Endodermal cell (in vitro differentiated cells): ENCODE data around the gene UBE2J1. TPM values are rescaled to one million over a fixed set of nuclear protein-coding genes. Genes with fewer than 3 reads are reported as not detected.

Experiments used
- DNase-seq: peaks from one replicate; pipeline ENCODE4 v3.0.0-alpha.2; 2017
- H3K27ac ChIP-seq: 2 replicates; pipeline ENCODE4 v1.5.1; 2013; ENCODE audit warnings: mild to moderate bottlenecking, low read depth, low read length, moderate library complexity
- H3K27me3 ChIP-seq: 2 replicates; pipeline ENCODE4 v1.6.1; 2013; ENCODE audit warnings: mild to moderate bottlenecking, low read length, moderate library complexity; ENCODE audit not compliant: insufficient read depth, control insufficient read depth, poor library complexity, severe bottlenecking
- H3K36me3 ChIP-seq: 2 replicates; pipeline ENCODE4 v1.7.0; 2013; ENCODE audit warnings: mild to moderate bottlenecking, low read length, moderate library complexity; ENCODE audit not compliant: control insufficient read depth, insufficient read depth
- H3K4me1 ChIP-seq: one replicate; pipeline ENCODE4 v1.7.0; 2013; ENCODE audit warnings: low read length; ENCODE audit not compliant: control insufficient read depth, insufficient read depth
- H3K4me3 ChIP-seq: 2 replicates; pipeline ENCODE4 v1.5.1; 2013; ENCODE audit warnings: mild to moderate bottlenecking, low read length, moderate library complexity
- H3K9ac ChIP-seq: 2 replicates; pipeline ENCODE4 v1.6.1; 2013; ENCODE audit warnings: mild to moderate bottlenecking, low read length, moderate library complexity; ENCODE audit not compliant: poor library complexity, severe bottlenecking; ENCODE audit errors: extremely low read depth
- H3K9me3 ChIP-seq: 2 replicates; pipeline ENCODE4 v1.6.1; 2013; ENCODE audit warnings: mild to moderate bottlenecking, low read length, moderate library complexity; ENCODE audit not compliant: control insufficient read depth
- H3K27ac Mint-ChIP-seq: 2 replicates; pipeline ENCODE4 v1.8.0; 2020; ENCODE audit warnings: mixed read lengths
- H3K27me3 Mint-ChIP-seq: 2 replicates; pipeline ENCODE4 v1.8.0; 2021; ENCODE audit warnings: mild to moderate bottlenecking, mixed read lengths; ENCODE audit not compliant: insufficient read depth
- H3K36me3 Mint-ChIP-seq: 2 replicates; pipeline ENCODE4 v1.8.0; 2020; ENCODE audit warnings: low read depth, mixed read lengths
- H3K4me1 Mint-ChIP-seq: 2 replicates; pipeline ENCODE4 v1.8.0; 2020; ENCODE audit warnings: mixed read lengths
- H3K4me3 Mint-ChIP-seq: 2 replicates; pipeline ENCODE4 v1.8.0; 2020; ENCODE audit warnings: mild to moderate bottlenecking, moderate library complexity, mixed read lengths
- H3K9me3 Mint-ChIP-seq: 2 replicates; pipeline ENCODE4 v1.8.0; 2020; ENCODE audit warnings: mild to moderate bottlenecking, mixed read lengths
- WGBS, 2 experiments: methylation state at CpG; one replicate each; pipeline versions ENCODE4 v1.1.5 to v1.1.7; 2013; ENCODE audit warnings: missing lambda C conversion rate in 2 of 2, mixed read lengths in 1 of 2; ENCODE audit not compliant: insufficient coverage in 1 of 2, insufficient read length in 1 of 2; 5-methylcytosine and 5-hydroxymethylcytosine counted together
- total RNA-seq, 2 donors: library from RNA; stranded (reverse); fragmentation: NEBNext Ultra II Directional in 1 of 2; extraction: Animal tissue kit (Norgen Biotek cat#: 25700) in 1 of 2; gene quantifications; 2 replicates in 1 of 2; 3 replicates in 1 of 2; pipeline ENCODE4 v1.2.1, GENCODE V29; 2021
- TF ChIP-seq, protein P1 (sequence below): fragments of 200-600 bp; sonication (generic); conservative IDR thresholded peaks from 2 replicates; pipeline ENCODE4 v1.5.0; 2021; ENCODE audit warnings: antibody characterized with exemption, mild to moderate bottlenecking

UBE2J1 gene
- total RNA-seq, 2 donors from 2014 or later = 20.1 to 21.9 TPM

GRCh38 chr6:89359561-89359960 is 7.0 kb upstream of the UBE2J1 start:
- Histone ChIP-seq H3K4me1 (peaks cover 4% of the 10 kb centered on the region), H3K9ac (no peak overlapping the region), H3K27ac (no peak overlapping the region), H3K27me3 (peaks cover 5% of the 10 kb centered on the region), H3K9me3 (no peaks in the 10 kb centered on the region), H3K36me3 (no peaks in the 10 kb centered on the region), H3K4me3 (no peak overlapping the region)
- 11 to 16% methylated on average over 1 of the region's 1 CpG for WGBS, 2 experiments
- DNase-seq = no peak
- H3K36me3 Mint-ChIP-seq = no peaks in the 10 kb centered on the region
- no peaks in the 10 kb centered on the region for H3K9me3 Mint-ChIP-seq
- peaks cover 7% of the 10 kb centered on the region for H3K4me1 Mint-ChIP-seq
- no peak overlapping the region for H3K27ac Mint-ChIP-seq
- no peak overlapping the region for H3K4me3 Mint-ChIP-seq
- peaks cover 39% of the 10 kb centered on the region for H3K27me3 Mint-ChIP-seq
- TF ChIP-seq, protein P1, sequence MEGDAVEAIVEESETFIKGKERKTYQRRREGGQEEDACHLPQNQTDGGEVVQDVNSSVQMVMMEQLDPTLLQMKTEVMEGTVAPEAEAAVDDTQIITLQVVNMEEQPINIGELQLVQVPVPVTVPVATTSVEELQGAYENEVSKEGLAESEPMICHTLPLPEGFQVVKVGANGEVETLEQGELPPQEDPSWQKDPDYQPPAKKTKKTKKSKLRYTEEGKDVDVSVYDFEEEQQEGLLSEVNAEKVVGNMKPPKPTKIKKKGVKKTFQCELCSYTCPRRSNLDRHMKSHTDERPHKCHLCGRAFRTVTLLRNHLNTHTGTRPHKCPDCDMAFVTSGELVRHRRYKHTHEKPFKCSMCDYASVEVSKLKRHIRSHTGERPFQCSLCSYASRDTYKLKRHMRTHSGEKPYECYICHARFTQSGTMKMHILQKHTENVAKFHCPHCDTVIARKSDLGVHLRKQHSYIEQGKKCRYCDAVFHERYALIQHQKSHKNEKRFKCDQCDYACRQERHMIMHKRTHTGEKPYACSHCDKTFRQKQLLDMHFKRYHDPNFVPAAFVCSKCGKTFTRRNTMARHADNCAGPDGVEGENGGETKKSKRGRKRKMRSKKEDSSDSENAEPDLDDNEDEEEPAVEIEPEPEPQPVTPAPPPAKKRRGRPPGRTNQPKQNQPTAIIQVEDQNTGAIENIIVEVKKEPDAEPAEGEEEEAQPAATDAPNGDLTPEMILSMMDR = no peak

DNA sequence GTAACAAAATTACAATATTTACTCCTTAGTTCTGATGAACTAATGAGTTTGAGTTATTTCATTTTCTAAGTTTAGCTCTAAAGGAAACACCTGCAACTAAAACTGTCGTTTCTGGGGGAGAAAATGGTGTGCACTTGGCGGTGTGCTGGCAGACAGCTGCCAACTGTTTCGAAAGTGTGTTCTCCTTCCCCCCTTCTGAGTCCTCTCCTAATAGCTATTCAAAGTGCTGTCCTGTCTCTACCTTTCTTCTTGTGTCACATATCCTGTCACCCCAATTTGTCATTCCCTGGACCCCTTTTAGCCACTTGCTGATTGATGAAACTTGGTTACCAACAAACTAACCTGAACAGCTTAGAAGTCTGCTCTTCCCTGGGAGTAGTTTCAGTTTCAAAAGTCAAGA is 4.9 kb upstream of the UBE2J1 start:
- peaks cover 5% of the 10 kb centered on the region for H3K27me3 ChIP-seq

DNA sequence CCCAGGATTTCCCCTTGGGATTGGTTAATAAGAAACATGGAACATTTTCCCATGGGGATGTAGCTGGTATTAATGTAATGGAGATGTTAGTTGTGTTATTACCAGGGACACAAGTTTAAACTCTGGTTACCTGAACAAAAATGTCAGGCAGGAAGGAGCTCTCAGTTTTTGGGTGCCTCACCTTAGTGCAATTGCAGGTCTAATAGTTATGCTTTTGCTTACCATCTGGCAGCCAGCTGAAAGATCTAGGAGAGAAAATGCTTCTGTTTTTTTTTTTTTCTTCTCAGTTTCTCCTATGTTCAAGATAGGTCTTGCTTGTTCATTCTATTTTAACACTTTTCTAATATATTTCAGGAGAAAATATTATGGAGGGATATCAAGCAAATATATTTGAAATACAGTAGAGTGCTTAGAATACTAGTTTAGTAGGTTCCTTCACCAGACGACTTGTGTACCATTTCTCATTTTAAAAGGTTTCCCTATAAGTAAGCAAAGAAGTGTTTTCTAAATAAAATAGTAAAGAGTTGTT is 4.2 kb upstream of the UBE2J1 start:
- 83 to 100% methylated on average over 1 of the region's 1 CpG for WGBS, 2 experiments
- peaks cover 3% of the 10 kb centered on the region for H3K4me1 ChIP-seq
- no peak for DNase-seq
- no peaks in the 10 kb centered on the region for H3K36me3 Mint-ChIP-seq
- peaks cover 5% of the 10 kb centered on the region for H3K27me3 ChIP-seq
- no peak overlapping the region for H3K27ac ChIP-seq
- H3K36me3 ChIP-seq = no peaks in the 10 kb centered on the region
- no peak overlapping the region for H3K9ac ChIP-seq
- H3K4me3 ChIP-seq = no peak overlapping the region
- H3K4me3 Mint-ChIP-seq = no peak overlapping the region
- no peaks in the 10 kb centered on the region for H3K9me3 Mint-ChIP-seq
- no peak overlapping the region for H3K27ac Mint-ChIP-seq
- TF ChIP-seq, protein P1 = no peak
- H3K4me1 Mint-ChIP-seq = peaks cover 19% of the 10 kb centered on the region
- peaks cover 35% of the 10 kb centered on the region for H3K27me3 Mint-ChIP-seq
- H3K9me3 ChIP-seq = no peaks in the 10 kb centered on the region

More for the DNA sequence above, 4.9 kb upstream of the UBE2J1 start:
- H3K27me3 Mint-ChIP-seq = peaks cover 36% of the 10 kb centered on the region
- peaks cover 17% of the 10 kb centered on the region for H3K4me1 Mint-ChIP-seq
- H3K4me3 Mint-ChIP-seq = no peak overlapping the region
- TF ChIP-seq, protein P1 = no peak
- DNase-seq = no peak
- H3K27ac Mint-ChIP-seq = no peak overlapping the region
- Histone ChIP-seq H3K9me3 (no peaks in the 10 kb centered on the region), H3K4me1 (peaks cover 3% of the 10 kb centered on the region), H3K4me3 (no peak overlapping the region), H3K36me3 (no peaks in the 10 kb centered on the region), H3K9ac (no peak overlapping the region), H3K27ac (no peak overlapping the region)
- WGBS, 2 experiments = 67 to 90% methylated on average over 1 to 3 of the region's 3 CpGs
- no peaks in the 10 kb centered on the region for H3K9me3 Mint-ChIP-seq
- H3K36me3 Mint-ChIP-seq = no peaks in the 10 kb centered on the region
